Esophagus squamous epithelium (tissue), 5 donors: Measurements from ENCODE around the gene FOXL3. TPM values are rescaled to one million over a fixed set of nuclear protein-coding genes. Genes with fewer than 3 reads are reported as not detected.
"Not testable (repeated sequence)": the region's sequence is repeated elsewhere in the genome, so short reads cannot be mapped to it uniquely, and the experiment has no call there.

Experiments
- DNase-seq: peaks from one replicate; lab custom pipeline; 2025; lab: John Stamatoyannopoulos, UW
- H3K27ac ChIP-seq, 4 donors: fragments of 200-600 bp; sonication (generic); one replicate each; pipeline ENCODE4 v1.5.1; 2016 to 2019; ENCODE audit warnings: mild to moderate bottlenecking in 1 of 4
- H3K27me3 ChIP-seq, 4 donors: fragments of 200-600 bp; sonication (generic); 1 replicate in 3 of 4; 2 replicates in 1 of 4; pipeline versions ENCODE4 v1.5.1 to v1.6.0; 2017 to 2021; ENCODE audit warnings: antibody characterized with exemption in 1 of 4
- H3K36me3 ChIP-seq, 3 donors: fragments of 200-600 bp; sonication (generic); one replicate each; pipeline ENCODE4 v1.5.1; 2016 to 2019
- H3K4me1 ChIP-seq, 3 donors: fragments of 200-600 bp; sonication (generic); one replicate each; pipeline ENCODE4 v1.5.1; 2017 to 2019
- H3K4me3 ChIP-seq, 4 donors: fragments of 200-600 bp; sonication (generic); 1 replicate in 3 of 4; 2 replicates in 1 of 4; pipeline ENCODE4 v1.5.1; 2016 to 2019; ENCODE audit warnings: mild to moderate bottlenecking in 2 of 4, moderate library complexity in 1 of 4
- H3K9me3 ChIP-seq, 3 donors: fragments of 200-600 bp; sonication (generic); one replicate each; pipeline ENCODE4 v1.5.1; 2016 to 2019
- POLR2A ChIP-seq, 4 donors: fragments of 450-650 bp; IDR thresholded peaks; one replicate each; pipeline ENCODE4 v1.6.1; 2017; ENCODE audit warnings: antibody characterized with exemption in 4 of 4, mild to moderate bottlenecking in 4 of 4, moderate library complexity in 3 of 4
- WGBS, 2 donors: methylation state at CpG; one replicate each; pipeline ENCODE4 v1.1.5; 2018; 5-methylcytosine and 5-hydroxymethylcytosine counted together
- intact Hi-C: fragments of 100-400 bp; cut with DNase I; formaldehyde crosslinking; loops from one replicate; pipeline ENCODE4 v1.15.0; 2022
- total RNA-seq, 4 donors: library from RNA; depleted of rRNA; stranded (reverse); fragments of >200 nt; gene quantifications; one replicate each; pipeline ENCODE4 v1.1.0, GENCODE V29; 2016
- TF ChIP-seq, protein P1 (sequence below), 6 experiments: fragments of 450-650 bp in 4 of 6; fragments of 200-600 bp in 2 of 6; sonication (generic) in 2 of 6; IDR thresholded peaks; one replicate each; pipeline ENCODE4 v1.5.1; 2016 to 2019; ENCODE audit warnings: antibody characterized with exemption in 6 of 6, mild to moderate bottlenecking in 4 of 6, moderate library complexity in 4 of 6
- donor health status: DM: yes; HTN: yes; CAD: no.

Gene FOXL3
- total RNA-seq, 4 donors from 2014 or later, result not detected

DNA sequence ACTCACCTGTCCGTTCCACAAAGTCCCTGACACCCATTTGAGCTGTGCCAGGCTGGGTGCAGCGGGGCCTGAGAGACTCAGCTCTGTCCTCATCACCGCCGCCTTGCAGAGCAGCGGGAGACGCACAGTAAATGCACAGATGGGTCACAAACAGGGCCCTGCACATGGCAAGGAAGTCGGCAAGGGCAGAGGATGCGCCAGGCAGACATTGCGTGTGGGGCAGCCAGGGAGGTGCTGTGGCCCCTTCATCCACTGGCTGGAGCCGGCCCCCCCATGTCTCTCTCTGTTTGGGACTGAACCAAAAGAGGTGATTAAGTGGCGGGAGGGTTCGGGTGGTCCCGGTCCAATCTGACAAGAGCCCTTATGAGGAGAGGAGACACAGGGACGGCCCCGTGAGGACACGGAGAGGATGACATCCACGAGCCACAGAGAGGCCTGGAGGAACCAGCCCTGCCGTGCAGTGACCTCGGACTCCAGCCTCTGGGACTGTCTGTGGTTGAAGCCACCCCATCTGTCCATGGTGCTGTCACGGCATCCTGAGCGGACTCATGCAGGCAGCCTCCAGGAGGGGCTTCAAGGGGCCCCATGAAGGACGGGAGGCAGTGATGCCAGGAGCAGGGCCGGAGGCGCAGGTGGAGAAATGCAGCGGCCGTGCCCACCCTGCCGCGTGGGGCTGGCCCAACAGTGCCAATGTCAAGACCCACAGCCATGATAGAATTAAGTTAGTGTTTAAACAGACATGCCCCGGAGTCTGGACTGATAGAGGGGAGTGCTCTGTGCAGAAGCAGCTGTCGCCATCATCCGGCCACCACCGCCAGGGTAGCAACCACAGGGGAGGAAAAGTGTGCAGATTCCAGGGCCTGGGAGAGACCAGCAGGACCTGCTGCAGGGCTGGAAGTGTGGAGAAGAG is 28.4 kb upstream of the FOXL3 start:
- no peak for TF ChIP-seq POLR2A (IDR thresholded peaks at IDR 0.05)
- TF ChIP-seq, protein P1, sequence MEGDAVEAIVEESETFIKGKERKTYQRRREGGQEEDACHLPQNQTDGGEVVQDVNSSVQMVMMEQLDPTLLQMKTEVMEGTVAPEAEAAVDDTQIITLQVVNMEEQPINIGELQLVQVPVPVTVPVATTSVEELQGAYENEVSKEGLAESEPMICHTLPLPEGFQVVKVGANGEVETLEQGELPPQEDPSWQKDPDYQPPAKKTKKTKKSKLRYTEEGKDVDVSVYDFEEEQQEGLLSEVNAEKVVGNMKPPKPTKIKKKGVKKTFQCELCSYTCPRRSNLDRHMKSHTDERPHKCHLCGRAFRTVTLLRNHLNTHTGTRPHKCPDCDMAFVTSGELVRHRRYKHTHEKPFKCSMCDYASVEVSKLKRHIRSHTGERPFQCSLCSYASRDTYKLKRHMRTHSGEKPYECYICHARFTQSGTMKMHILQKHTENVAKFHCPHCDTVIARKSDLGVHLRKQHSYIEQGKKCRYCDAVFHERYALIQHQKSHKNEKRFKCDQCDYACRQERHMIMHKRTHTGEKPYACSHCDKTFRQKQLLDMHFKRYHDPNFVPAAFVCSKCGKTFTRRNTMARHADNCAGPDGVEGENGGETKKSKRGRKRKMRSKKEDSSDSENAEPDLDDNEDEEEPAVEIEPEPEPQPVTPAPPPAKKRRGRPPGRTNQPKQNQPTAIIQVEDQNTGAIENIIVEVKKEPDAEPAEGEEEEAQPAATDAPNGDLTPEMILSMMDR (IDR thresholded peaks at IDR 0.05), result no peak
- H3K27ac ChIP-seq, result no peak overlapping the region
- intact Hi-C loops, result no loop called here

DNA sequence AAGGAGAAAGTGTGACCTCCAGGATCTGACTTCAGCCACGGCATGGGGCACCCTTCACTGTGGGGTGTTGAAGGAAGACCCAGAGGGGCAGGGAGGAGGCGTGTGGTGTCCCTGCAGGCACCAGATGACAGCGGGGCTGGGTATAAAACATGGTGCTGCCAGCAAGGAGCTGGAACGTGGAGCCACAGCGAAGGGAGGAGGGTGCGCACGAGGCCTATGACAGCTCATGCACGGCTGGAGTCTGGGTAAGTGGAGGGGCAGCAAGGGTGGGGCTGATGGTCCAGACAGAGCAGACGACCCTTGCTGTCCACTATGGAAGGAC is 27.8 kb upstream of the FOXL3 start:
- Histone ChIP-seq H3K4me3 (no peak overlapping the region), H3K27me3 (peaks cover 0 to 8% (median 0%) of the 10 kb centered on the region in 4 donors), H3K27ac (no peak overlapping the region), H3K36me3 (peaks cover 13 to 43% (median 21%) of the 10 kb centered on the region in 3 donors), H3K4me1 (peaks cover 0 to 15% (median 0%) of the 10 kb centered on the region in 3 donors), H3K9me3 (peaks cover 0 to 23% (median 13%) of the 10 kb centered on the region in 3 donors)
- DNase-seq, result no peak
- no peak for TF ChIP-seq POLR2A (IDR thresholded peaks at IDR 0.05)
- TF ChIP-seq, protein P1 (IDR thresholded peaks at IDR 0.05), result no peak
- WGBS, 2 donors, result 91 to 95% methylated on average over 8 to 9 of the region's 9 CpGs
- intact Hi-C loops, result no loop called here

More for the DNA sequence above, 28.4 kb upstream of the FOXL3 start:
- H3K4me1 ChIP-seq, result peaks cover 0 to 15% (median 0%) of the 10 kb centered on the region in 3 donors
- H3K4me3 ChIP-seq, result no peak overlapping the region
- 87 to 93% methylated on average over 19 to 20 of the region's 32 CpGs for WGBS, 2 donors
- peaks cover 0 to 23% (median 13%) of the 10 kb centered on the region in 3 donors for H3K9me3 ChIP-seq
- DNase-seq, result no peak
- peaks cover 13 to 50% (median 25%) of the 10 kb centered on the region in 3 donors for H3K36me3 ChIP-seq
- H3K27me3 ChIP-seq, result peaks cover 0 to 2% (median 0%) of the 10 kb centered on the region in 4 donors

DNA sequence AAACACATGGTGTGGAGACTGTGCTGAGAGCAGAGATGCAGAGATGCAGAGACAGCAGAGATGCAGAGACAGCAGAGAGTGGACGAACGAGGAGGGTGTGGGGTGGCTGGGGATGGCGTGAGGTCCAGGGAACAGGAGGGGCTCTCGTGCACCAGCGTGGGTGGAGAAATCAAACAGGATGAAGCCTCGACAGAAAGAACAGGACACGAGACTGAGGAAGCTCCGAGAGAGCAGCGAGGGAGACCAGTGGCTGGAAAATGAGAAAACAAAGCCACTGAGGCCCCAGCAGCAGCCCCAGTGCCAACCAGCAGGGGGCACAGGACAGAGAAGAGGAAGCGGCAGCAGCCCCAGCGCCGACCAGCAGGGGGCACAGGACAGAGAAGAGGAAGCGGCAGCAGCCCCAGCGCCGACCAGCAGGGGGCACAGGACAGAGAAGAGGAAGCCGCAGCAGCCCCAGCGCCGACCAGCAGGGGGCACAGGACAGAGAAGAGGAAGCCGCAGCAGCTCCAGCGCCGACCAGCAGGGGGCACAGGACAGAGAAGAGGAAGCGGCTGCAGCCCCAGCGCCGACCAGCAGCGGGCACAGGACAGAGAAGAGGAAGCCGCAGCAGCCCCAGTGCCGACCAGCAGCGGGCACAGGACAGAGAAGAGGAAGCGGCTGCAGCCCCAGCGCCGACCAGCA is 27.2 kb upstream of the FOXL3 start:
- H3K4me1 ChIP-seq, result peaks cover 0 to 15% (median 0%) of the 10 kb centered on the region in 3 donors
- WGBS, 2 donors, result 74 to 82% methylated on average over 15 to 18 of the region's 31 CpGs
- not testable (repeated sequence) for DNase-seq

DNA sequence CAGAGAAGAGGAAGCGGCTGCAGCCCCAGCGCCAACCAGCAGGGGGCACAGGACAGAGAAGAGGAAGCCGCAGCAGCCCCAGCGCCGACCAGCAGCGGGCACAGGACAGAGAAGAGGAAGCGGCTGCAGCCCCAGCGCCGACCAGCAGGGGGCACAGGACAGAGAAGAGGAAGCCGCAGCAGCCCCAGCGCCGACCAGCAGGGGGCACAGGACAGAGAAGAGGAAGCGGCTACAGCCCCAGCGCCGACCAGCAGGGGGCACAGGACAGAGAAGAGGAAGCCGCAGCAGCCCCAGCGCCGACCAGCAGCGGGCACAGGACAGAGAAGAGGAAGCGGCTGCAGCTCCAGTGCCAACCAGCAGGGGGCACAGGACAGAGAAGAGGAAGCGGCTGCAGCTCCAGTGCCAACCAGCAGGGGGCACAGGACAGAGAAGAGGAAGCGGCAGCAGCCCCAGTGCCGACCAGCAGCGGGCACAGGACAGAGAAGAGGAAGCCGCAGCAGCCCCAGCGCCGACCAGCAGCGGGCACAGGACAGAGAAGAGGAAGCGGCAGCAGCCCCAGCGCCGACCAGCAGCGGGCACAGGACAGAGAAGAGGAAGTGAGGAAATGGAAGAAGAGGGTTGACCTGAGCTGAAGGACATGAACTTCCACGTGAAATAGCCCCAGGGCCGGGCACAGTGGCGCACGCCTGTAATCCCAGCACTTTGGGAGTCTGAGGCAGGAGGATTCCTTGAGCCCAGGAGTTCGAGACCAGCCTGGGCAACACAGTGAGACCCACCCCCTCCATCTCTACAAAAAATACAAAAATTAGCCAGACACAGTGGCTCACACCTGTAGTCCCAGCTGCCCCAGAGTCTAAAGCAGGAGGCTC is 26.3 kb upstream of the FOXL3 start:
- WGBS, 2 donors, result 54 to 58% methylated on average over 4 to 7 of the region's 37 CpGs
- Histone ChIP-seq H3K9me3 (peaks cover 0 to 23% (median 13%) of the 10 kb centered on the region in 3 donors), H3K36me3 (peaks cover 13 to 34% (median 17%) of the 10 kb centered on the region in 3 donors), H3K27me3 (peaks cover 0 to 19% (median 0%) of the 10 kb centered on the region in 4 donors), H3K4me1 (peaks cover 0 to 15% (median 0%) of the 10 kb centered on the region in 3 donors)
- H3K27ac ChIP-seq, DNase-seq, H3K4me3 ChIP-seq, intact Hi-C loops: not testable (repeated sequence)
- TF ChIP-seq, protein P1 (IDR thresholded peaks at IDR 0.05), result peak in 3 of 6 experiments; percentile 8 to 14 (median 11)

More for the DNA sequence above, 27.2 kb upstream of the FOXL3 start:
- H3K9me3 ChIP-seq, result peaks cover 0 to 23% (median 13%) of the 10 kb centered on the region in 3 donors
- H3K27me3 ChIP-seq, result peaks cover 0 to 14% (median 0%) of the 10 kb centered on the region in 4 donors
- H3K4me3 ChIP-seq, H3K27ac ChIP-seq, intact Hi-C loops: not testable (repeated sequence)
- peaks cover 13 to 40% (median 21%) of the 10 kb centered on the region in 3 donors for H3K36me3 ChIP-seq
- TF ChIP-seq, protein P1 (IDR thresholded peaks at IDR 0.05), result peak in 2 of 6 experiments; percentile 3 to 5
